KMS-11 (cell line): ENCODE measurements around the gene ZNF507.
A peak's percentile ranks its signal among the peaks of the same experiment; 100 is the strongest.

Source experiments
- H2AFZ ChIP-seq: fragments of 200-600 bp; sonication (generic); 2 replicates; pipeline ENCODE4 v1.6.1; 2016; ENCODE audit warnings: antibody characterized with exemption, mixed run types, low read depth
- H3K27ac ChIP-seq: fragments of 200-600 bp; sonication (generic); 2 replicates; pipeline ENCODE4 v1.6.1; 2016; ENCODE audit warnings: mild to moderate bottlenecking, mixed run types
- H3K27me3 ChIP-seq: fragments of 200-600 bp; sonication (generic); 2 replicates; pipeline ENCODE4 v1.6.1; 2017; ENCODE audit warnings: mild to moderate bottlenecking, low read depth, mixed run types, moderate library complexity; ENCODE audit not compliant: insufficient read depth
- H3K36me3 ChIP-seq: fragments of 200-600 bp; sonication (generic); 2 replicates; pipeline ENCODE4 v1.6.1; 2017; ENCODE audit warnings: mild to moderate bottlenecking, mixed run types; ENCODE audit not compliant: insufficient read depth
- H3K4me1 ChIP-seq: fragments of 200-600 bp; sonication (generic); 2 replicates; pipeline ENCODE4 v1.6.1; 2016; ENCODE audit warnings: mild to moderate bottlenecking, low read depth, mixed run types; ENCODE audit not compliant: poor library complexity, severe bottlenecking
- H3K4me2 ChIP-seq: fragments of 200-600 bp; sonication (generic); 2 replicates; pipeline ENCODE4 v1.7.0; 2016; ENCODE audit warnings: mild to moderate bottlenecking, mixed run types
- H3K4me3 ChIP-seq: fragments of 200-600 bp; sonication (generic); IDR thresholded peaks from 2 replicates; pipeline ENCODE4 v1.6.1; 2017; ENCODE audit warnings: low read depth, low read length, mixed read lengths; ENCODE audit not compliant: insufficient read depth
- H3K79me2 ChIP-seq: fragments of 200-600 bp; sonication (generic); 2 replicates; pipeline ENCODE4 v1.6.1; 2016; ENCODE audit warnings: low read depth, mixed run types; ENCODE audit not compliant: insufficient read depth
- H3K9ac ChIP-seq: fragments of 200-600 bp; sonication (generic); 2 replicates; pipeline ENCODE4 v1.6.1; 2016; ENCODE audit warnings: mild to moderate bottlenecking, mixed run types
- H4K20me1 ChIP-seq: fragments of 200-600 bp; sonication (generic); 2 replicates; pipeline ENCODE4 v1.6.1; 2016; ENCODE audit warnings: mild to moderate bottlenecking, mixed run types; ENCODE audit not compliant: insufficient read depth
- CTCF ChIP-seq: fragments of 200-600 bp; sonication (generic); conservative IDR thresholded peaks from 2 replicates; pipeline ENCODE4 v1.6.1; 2017; ENCODE audit warnings: low read depth, mild to moderate bottlenecking, antibody characterized with exemption, low read length, moderate library complexity, mixed read lengths

The ZNF507 gene

GRCh38 chr19:32322541-32322940, 22.9 kb upstream of the ZNF507 start:
- Histone ChIP-seq H3K79me2 (no peaks in the 10 kb centered on the region), H3K27me3 (no peaks in the 10 kb centered on the region), H3K4me1 (no peaks in the 10 kb centered on the region), H3K4me2 (no peak overlapping the region), H3K9ac (no peak overlapping the region), H3K27ac (no peak overlapping the region), H3K36me3 (no peaks in the 10 kb centered on the region), H2AFZ (no peak overlapping the region), H3K4me3 (no peak overlapping the region), H4K20me1 (no peaks in the 10 kb centered on the region)
- TF ChIP-seq CTCF = no peak

- Histone ChIP-seq H3K27me3 (no peaks in the 10 kb centered on the region), H3K4me1 (no peaks in the 10 kb centered on the region), H2AFZ (no peak overlapping the region), H3K27ac (no peak overlapping the region), H3K4me3 (no peak overlapping the region), H3K4me2 (no peak overlapping the region), H4K20me1 (no peaks in the 10 kb centered on the region), H3K36me3 (no peaks in the 10 kb centered on the region), H3K79me2 (no peaks in the 10 kb centered on the region), H3K9ac (no peak overlapping the region)
- 0 out of 2 replicates have a peak, but pooled peaks have one; percentile 11 for TF ChIP-seq CTCF
These were observed 20.7 kb upstream of the ZNF507 start for GRCh38 chr19:32324631-32325285.

- Histone ChIP-seq H3K9ac (no peak overlapping the region), H2AFZ (no peak overlapping the region), H3K79me2 (no peaks in the 10 kb centered on the region), H3K4me3 (no peak overlapping the region), H3K27me3 (no peaks in the 10 kb centered on the region), H4K20me1 (no peaks in the 10 kb centered on the region), H3K4me1 (no peaks in the 10 kb centered on the region), H3K27ac (no peak overlapping the region), H3K36me3 (no peaks in the 10 kb centered on the region), H3K4me2 (no peak overlapping the region)
- no peak for TF ChIP-seq CTCF
These were observed 15.1 kb upstream of the ZNF507 start for GRCh38 chr19:32330213-32330857.

- Histone ChIP-seq H3K27me3 (no peaks in the 10 kb centered on the region), H4K20me1 (no peaks in the 10 kb centered on the region), H3K4me2 (no peak overlapping the region), H3K4me3 (no peak overlapping the region), H3K9ac (no peak overlapping the region), H2AFZ (no peak overlapping the region), H3K36me3 (no peaks in the 10 kb centered on the region), H3K4me1 (no peaks in the 10 kb centered on the region), H3K79me2 (no peaks in the 10 kb centered on the region), H3K27ac (no peak overlapping the region)
- TF ChIP-seq CTCF = no peak
These were observed 12.2 kb upstream of the ZNF507 start for GRCh38 chr19:32333227-32333626.
